ENCODE data around the gene RNF215.

- TF ChIP-seq EZH2phosphoT487 (conservative IDR thresholded peaks at IDR 0.05; ENCODE audit: low read length) (no peak), CTCF (IDR thresholded peaks at IDR 0.05; ENCODE audit: insufficient read depth, low read length, poor library complexity, severe bottlenecking) (no peak)
Observed at GRCh38 chr22:30430933-30431332, 43.7 kb upstream of the RNF215 start.

All from SU-DHL-6 (cell line).